GM18499 (cell line): ENCODE measurements around the gene DCP1B.

Experiments used
- ATAC-seq: cut with Tn5 transposase; IDR thresholded peaks from one replicate; pipeline ENCODE4 v1.9.1; 2021; ENCODE audit warnings: moderate number of reproducible peaks; ENCODE audit not compliant: insufficient read depth, unreplicated experiment

DCP1B gene

GRCh38 chr12:1911598-1912575 lies 92.4 kb downstream of the DCP1B start:
- ATAC-seq, result no peak

GRCh38 chr12:1910468-1910867 lies 93.8 kb downstream of the DCP1B start:
- no peak for ATAC-seq

- no peak for ATAC-seq
Observed at GRCh38 chr12:1908758-1909157, 95.5 kb downstream of the DCP1B start.

GRCh38 chr12:1907652-1908611 lies 96.3 kb downstream of the DCP1B start:
- no peak for ATAC-seq

GRCh38 chr12:1906579-1906978 lies 97.7 kb downstream of the DCP1B start:
- no peak for ATAC-seq

- ATAC-seq, result no peak
Observed at GRCh38 chr12:1904875-1905274, 99.4 kb downstream of the DCP1B start.

- no peak for ATAC-seq
Observed at GRCh38 chr12:1896964-1897363, 107.3 kb downstream of the DCP1B start.
